Muscle of back (tissue), 11 donors: ENCODE data around the gene CXCL5. TPM values are rescaled to one million over a fixed set of nuclear protein-coding genes. Genes with fewer than 3 reads are reported as not detected.
"Not testable (repeated sequence)": the region's sequence is repeated elsewhere in the genome, so short reads cannot be mapped to it uniquely, and the experiment has no call there.

Source experiments
- DNase-seq, 3 donors: peaks; one replicate each; pipeline versions ENCODE4 v3.0.0 to v3.0.0-alpha.2; 2013
- polyA plus RNA-seq, 10 donors: library from polyadenylated mRNA; unstranded; fragments of 120-200 nt; gene quantifications; one replicate each; pipeline ENCODE4 v1.2.1, GENCODE V29; 2013; ENCODE audit not compliant: insufficient read length in 10 of 10

The CXCL5 gene
- polyA plus RNA-seq, 10 donors = 0.08 to 1.2 (median 0.28) TPM; not detected in 1

- no peak for DNase-seq
Measured at GRCh38 chr4:73970945-73971344, 27.5 kb downstream of the CXCL5 start.

DNA sequence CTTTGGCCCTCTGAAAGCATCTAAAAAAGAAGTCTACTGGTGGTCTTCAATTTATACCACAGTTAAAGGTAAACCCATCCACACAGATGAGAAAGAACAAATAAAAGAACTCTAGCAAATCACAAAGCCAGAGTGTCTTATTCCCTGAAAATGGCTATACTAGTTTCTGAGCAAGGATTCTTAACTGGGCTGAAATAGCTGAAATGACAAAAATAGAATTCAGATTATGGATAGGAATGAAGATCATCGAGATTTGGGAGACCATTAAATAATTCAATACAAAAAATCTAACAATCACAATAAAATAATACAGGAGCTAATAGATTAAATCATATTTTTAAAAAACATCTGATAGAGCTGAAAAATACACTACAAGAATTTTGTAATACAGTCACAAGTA is 28.5 kb downstream of the CXCL5 start:
- no peak for DNase-seq

DNA sequence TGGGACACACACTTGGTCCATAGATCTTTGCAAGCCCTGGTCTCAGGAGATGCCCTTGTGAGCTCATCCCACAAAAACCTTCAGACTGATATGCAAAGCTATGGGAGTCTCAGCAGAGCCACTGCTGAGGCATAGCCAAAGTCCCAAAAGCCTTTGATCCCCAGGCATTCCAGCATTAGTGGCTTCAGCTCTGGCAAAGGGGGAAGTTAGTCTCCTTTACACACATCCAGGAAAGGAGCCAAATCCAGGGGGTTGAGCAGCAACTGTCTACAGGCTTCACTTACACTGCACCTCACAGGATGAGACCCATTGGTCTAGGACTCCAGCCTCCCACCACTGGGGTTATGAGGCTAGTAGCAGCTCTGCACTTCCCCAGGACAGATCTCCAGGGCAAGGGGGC is 30.6 kb downstream of the CXCL5 start:
- no peak for DNase-seq

DNA sequence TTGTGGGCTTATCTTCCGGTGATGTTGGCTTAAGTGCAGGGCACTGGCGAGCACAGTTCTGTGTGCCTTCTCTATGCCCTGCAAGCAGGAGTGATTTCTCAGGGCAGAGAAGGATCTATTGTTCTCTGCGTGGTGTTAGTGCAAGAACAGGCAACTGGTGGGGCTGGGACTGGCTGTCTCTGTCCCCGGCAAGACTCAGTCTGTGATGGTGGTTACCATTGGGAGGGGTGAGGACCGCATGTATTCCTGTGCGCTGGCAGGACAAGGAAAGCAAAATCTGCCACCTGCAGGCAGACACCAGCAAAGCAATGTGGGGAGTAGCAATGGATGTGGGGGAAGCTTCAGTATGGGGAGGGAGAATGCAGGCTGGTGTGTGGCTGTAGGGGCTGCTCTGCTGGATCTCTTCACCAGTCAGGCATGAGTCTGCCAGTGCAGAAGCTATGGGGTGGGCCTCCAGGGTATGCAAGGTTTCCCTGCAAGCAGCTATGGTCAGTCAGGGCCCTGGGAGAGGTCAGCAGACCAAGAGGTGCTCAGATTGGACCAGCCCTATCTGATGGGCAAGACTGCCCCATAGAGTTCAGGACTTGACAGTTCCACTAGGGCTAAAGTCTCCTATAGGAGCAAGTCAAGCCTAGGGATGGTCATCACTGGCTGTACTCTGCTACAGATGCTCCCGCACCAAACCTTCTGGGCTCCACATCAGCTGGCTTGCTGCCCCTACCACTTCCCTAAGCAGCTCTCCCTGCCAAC is 33.4 kb downstream of the CXCL5 start:
- no peak for DNase-seq

- no peak for DNase-seq
Measured at GRCh38 chr4:73962724-73963123, 35.8 kb downstream of the CXCL5 start.

DNA sequence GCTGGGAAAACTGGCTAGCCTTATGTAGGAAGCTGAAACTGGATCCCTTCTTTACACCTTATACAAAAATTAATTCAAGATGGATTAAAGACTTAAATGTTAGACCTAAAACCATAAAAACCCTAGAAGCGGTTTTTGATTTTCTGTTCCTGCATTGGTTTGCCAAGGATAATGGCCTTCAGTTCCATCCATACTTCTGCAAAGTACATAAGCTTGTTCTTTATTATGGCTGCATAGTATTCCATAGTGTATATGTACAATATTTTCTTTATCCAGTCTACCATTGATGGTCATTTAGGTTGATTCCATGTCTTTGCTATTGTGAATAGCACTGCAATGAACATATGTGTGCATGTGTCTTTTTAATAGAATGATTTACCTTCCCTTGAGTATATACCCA is 39.4 kb downstream of the CXCL5 start:
- not testable (repeated sequence) for DNase-seq

DNA sequence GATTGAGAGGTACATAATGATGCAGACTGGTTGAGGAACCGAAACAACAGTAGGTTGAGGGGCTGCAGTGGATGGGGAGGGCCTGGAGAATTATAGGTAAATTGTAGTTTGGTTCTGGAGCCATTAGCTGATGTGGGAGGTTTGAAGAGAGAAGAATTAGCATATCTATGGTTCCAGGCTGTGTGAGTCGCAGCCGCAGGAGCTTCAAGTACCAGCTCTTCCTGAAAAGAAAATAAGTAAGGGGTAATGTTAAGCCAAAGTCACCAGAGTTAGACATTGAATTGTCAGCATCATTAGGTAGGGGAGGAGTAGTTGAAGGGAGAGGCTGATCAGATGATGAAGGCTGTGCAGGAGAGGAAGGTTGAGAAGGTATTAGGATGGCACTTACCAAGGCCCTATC is 46.1 kb downstream of the CXCL5 start:
- no peak for DNase-seq

DNA sequence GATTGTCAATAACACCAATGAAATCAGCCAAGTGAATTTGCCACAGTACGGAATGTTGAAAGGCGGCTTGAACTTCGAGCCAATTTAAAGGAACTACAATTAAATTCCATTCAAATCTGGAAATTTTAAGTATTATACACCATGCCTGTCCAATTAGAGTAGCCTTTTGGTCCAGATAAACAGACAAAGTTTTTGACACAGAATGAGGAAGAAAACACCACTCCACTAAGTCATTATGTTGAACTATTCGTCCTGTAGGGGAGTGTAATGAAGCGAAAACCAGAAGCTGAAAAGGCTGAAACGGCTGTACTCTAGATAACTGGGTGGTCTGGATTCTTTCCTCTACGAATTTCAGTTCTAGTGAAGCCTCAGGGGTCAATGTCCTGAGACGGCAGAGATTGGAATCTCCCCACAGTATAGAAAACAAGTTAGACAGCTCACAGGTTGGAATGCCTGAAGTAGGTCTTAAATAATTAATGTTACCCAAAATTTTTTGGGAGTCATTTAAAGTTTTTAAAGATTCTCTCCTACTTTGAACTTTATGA is 48.0 kb downstream of the CXCL5 start:
- not testable (repeated sequence) for DNase-seq

DNA sequence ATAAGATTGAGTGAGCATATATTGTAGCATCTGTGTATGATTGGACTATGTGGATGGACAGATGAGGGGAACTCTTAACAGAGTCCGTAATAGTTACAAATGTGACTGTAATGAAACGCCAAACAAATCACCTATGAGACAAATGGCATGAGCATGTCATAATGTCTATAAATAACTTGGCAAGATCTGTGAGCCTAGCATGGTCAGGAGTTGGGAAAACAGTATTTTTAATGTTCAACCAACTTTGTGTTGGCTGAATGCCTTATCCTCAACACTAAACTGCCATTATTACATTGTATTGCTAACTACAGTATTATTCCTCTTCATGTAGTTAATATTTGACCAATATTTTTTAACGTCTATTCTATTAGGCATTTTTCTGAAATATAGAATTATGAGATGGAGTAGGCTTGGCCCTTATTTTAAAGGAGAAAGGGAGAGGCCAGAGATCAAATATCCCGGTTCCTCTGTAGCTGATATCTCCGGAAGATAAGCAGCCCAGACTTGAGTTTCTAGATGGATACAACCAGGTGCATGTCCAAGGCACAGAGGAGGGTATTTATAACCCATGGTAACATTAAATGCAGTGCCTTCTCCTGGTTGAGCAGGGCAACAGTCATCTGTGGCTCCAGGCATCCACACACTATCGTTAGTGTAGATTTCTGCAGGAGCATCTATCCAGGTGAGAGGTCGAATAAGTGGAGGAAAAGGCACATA is 49.3 kb downstream of the CXCL5 start:
- no peak for DNase-seq

DNA sequence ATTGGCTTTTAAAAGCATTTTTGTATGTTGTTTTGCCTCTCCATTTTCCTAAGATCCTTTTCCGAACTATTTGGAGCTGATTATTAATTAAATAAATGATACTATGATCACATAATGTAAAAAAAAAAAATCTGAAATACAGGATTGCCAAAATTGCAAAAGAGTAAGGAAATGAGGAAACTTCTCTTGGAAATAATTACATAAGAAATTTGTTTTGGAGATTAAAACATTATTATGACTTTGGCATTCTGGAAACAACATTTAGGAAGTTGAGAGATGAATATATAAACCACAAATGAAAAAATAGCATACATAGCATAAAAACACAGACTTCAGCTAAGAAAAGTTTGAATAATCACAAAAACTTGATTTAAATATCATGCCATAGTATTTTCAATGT is 50.2 kb downstream of the CXCL5 start:
- no peak for DNase-seq

GRCh38 chr4:73947239-73947985 is 51.1 kb downstream of the CXCL5 start:
- DNase-seq = no peak

- DNase-seq = no peak
Measured at GRCh38 chr4:73945674-73946449, 52.6 kb downstream of the CXCL5 start.

Other genes starting within 250 kb of the CXCL5 start
- under 1 TPM in 5 of 10 donors, not detected in 5; 0.08 to 0.34 (median 0.30) TPM for gene CXCL6, start 162.0 kb downstream of the CXCL5 start, polyA plus RNA-seq
- gene PF4V1, start 145.4 kb downstream of the CXCL5 start, polyA plus RNA-seq = not detected
- 1 to 10 TPM in 1 of 10 donors, under 1 TPM in 7, not detected in 2; 0.31 to 1.4 (median 0.53) TPM for gene CXCL1, start 129.3 kb downstream of the CXCL5 start, polyA plus RNA-seq
- gene PF4, start 16.6 kb downstream of the CXCL5 start, polyA plus RNA-seq = 1 to 10 TPM in 7 of 10 donors, under 1 TPM in 3; 0.77 to 2.8 (median 1.5) TPM
- 1 to 10 TPM; 2.4 to 6.3 (median 3.5) TPM for gene PPBP, start 10.5 kb downstream of the CXCL5 start, polyA plus RNA-seq
- gene CXCL3, start 40.0 kb upstream of the CXCL5 start, polyA plus RNA-seq = under 1 TPM in 6 of 10 donors, not detected in 4; 0.19 to 0.89 (median 0.36) TPM
- gene CXCL2, start 100.5 kb upstream of the CXCL5 start, polyA plus RNA-seq = 1 to 10 TPM in 5 of 10 donors, under 1 TPM in 5; 0.19 to 6.3 (median 1.1) TPM
- gene MTHFD2L, start 159.4 kb upstream of the CXCL5 start, polyA plus RNA-seq = 10 to 100 TPM; 12.3 to 22.2 (median 17.6) TPM